A549 (cell line): ENCODE data around the gene FAM174B.

ENCODE experiments used
- CTCF ChIP-seq: fragments of >200 bp; sonication (Bioruptor Twin); formaldehyde crosslinking; IDR thresholded peaks from 3 replicates; pipeline ENCODE4 v1.5.1; 2016
- EHMT2 ChIP-seq: fragments of 200-600 bp; sonication (generic); IDR thresholded peaks from 2 replicates; pipeline ENCODE4 v1.6.1; 2016; ENCODE audit warnings: antibody characterized with exemption, low read depth, mild to moderate bottlenecking, moderate library complexity
- MAX ChIP-seq: IDR thresholded peaks from 2 replicates; pipeline ENCODE4 v1.6.1; 2012
- RARB ChIP-seq: fragments of 250-450 bp; sonication (Bioruptor Pico); IDR thresholded peaks from 2 replicates; pipeline ENCODE4 v1.8.0; 2021; ENCODE audit warnings: mild to moderate bottlenecking, moderate library complexity
- RFX5 ChIP-seq: fragments of 450-650 bp; IDR thresholded peaks from 2 replicates; pipeline ENCODE4 v1.7.1; 2014; ENCODE audit warnings: antibody characterized with exemption, mild to moderate bottlenecking, moderate library complexity

GRCh38 chr15:92603278-92603677 lies 52.3 kb downstream of the FAM174B start:
- TF ChIP-seq RARB (no peak), CTCF (no peak), EHMT2 (no peak), MAX (no peak), RFX5 (no peak)
